Tibial nerve (tissue), 4 donors: ENCODE measurements around the gene EDAR.

Experiments
- EP300 ChIP-seq, 2 donors: sonication (generic); formaldehyde crosslinking; IDR thresholded peaks; one replicate each; pipeline ENCODE4 v1.6.1; 2017; ENCODE audit warnings: antibody characterized with exemption in 2 of 2, mild to moderate bottlenecking in 1 of 2
- POLR2A ChIP-seq, 2 donors: fragments of 450-650 bp; IDR thresholded peaks; one replicate each; pipeline ENCODE4 v1.6.1; 2017; ENCODE audit warnings: antibody characterized with exemption in 2 of 2, mild to moderate bottlenecking in 2 of 2, moderate library complexity in 2 of 2
- TF ChIP-seq, protein P1 (sequence below), 5 experiments: fragments of 200-600 bp in 3 of 5; fragments of 450-650 bp in 2 of 5; sonication (generic) in 3 of 5; IDR thresholded peaks; one replicate each; pipeline ENCODE4 v1.5.1; 2016 to 2019; ENCODE audit warnings: antibody characterized with exemption in 5 of 5, mild to moderate bottlenecking in 3 of 5, moderate library complexity in 2 of 5

DNA sequence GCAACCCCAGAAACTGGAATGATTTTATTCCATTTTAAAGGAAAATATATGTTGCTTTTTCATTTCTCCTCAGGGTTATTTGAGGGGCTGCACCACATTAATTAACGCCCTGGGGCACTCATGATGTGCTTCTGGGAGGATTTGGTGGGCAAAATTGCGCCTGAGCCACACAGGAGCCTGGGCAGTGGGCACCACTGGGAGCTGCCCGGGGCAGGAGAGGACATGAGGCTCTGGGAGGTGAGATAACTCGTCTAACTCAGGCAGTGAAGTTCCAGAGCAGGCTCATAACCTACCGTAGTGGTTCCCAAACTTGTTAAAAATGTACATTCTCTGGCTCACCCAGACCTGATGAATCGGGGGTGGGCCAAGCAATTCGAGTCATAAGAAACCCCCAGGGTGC lies 68.3 kb downstream of the EDAR start:
- TF ChIP-seq, protein P1, sequence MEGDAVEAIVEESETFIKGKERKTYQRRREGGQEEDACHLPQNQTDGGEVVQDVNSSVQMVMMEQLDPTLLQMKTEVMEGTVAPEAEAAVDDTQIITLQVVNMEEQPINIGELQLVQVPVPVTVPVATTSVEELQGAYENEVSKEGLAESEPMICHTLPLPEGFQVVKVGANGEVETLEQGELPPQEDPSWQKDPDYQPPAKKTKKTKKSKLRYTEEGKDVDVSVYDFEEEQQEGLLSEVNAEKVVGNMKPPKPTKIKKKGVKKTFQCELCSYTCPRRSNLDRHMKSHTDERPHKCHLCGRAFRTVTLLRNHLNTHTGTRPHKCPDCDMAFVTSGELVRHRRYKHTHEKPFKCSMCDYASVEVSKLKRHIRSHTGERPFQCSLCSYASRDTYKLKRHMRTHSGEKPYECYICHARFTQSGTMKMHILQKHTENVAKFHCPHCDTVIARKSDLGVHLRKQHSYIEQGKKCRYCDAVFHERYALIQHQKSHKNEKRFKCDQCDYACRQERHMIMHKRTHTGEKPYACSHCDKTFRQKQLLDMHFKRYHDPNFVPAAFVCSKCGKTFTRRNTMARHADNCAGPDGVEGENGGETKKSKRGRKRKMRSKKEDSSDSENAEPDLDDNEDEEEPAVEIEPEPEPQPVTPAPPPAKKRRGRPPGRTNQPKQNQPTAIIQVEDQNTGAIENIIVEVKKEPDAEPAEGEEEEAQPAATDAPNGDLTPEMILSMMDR (IDR thresholded peaks at IDR 0.05): no peak
- TF ChIP-seq POLR2A (IDR thresholded peaks at IDR 0.05) (no peak), EP300 (IDR thresholded peaks at IDR 0.05) (no peak)
